ENCODE measurements around the gene NDUFB10. TPM values are rescaled to one million over a fixed set of nuclear protein-coding genes. Genes with fewer than 3 reads are reported as not detected.
A peak's percentile ranks its signal among the peaks of the same experiment; 100 is the strongest.

The NDUFB10 gene
- total and polyA plus RNA-seq, 12 donors: 375 to 1,046 (median 590) TPM

- no peaks in the 10 kb centered on the region for H3K36me3 ChIP-seq
- no peak for TF ChIP-seq CTCF (IDR thresholded peaks at IDR 0.05)
- peak; percentile 51 to 78 (median 58) for ATAC-seq
- H3K9me3 ChIP-seq: no peaks in the 10 kb centered on the region
- peak overlapping the region in 9 of 10 donors; percentile 31 to 90 (median 82) for H3K27ac ChIP-seq
- peaks cover 0 to 15% (median 7%) of the 10 kb centered on the region in 7 donors for H3K27me3 ChIP-seq
- peak in 1 of 2 donors; percentile 51 for DNase-seq
- intact Hi-C loops (cut with DNase I): loop anchor here (1.0 to 10.0 kb wide), 6 partner anchors 56 to 67 kb away; partner anchors contain the start of genes GFER (in 1 of the 10), NOXO1 (in 1 of the 10) and SYNGR3 (in 1 of the 10)
- peak overlapping the region; percentile 18 to 79 (median 64) for H3K4me3 ChIP-seq
- 11 to 21% methylated on average over 7 to 11 of the region's 11 CpGs for WGBS, 2 donors
- peaks cover 0 to 16% (median 10%) of the 10 kb centered on the region in 9 donors for H3K4me1 ChIP-seq
These were observed 30.2 kb upstream of the NDUFB10 start for GRCh38 chr16:1929105-1929504.

- ATAC-seq (peak; percentile 89 to 97 (median 92)), DNase-seq (peak; percentile 88 to 93)
- H3K4me1 ChIP-seq: peaks cover 0 to 16% (median 10%) of the 10 kb centered on the region in 9 donors
- peak overlapping the region; percentile 18 to 79 (median 64) for H3K4me3 ChIP-seq
- H3K36me3 ChIP-seq: no peaks in the 10 kb centered on the region
- peak overlapping the region in 9 of 10 donors; percentile 31 to 90 (median 82) for H3K27ac ChIP-seq
- no peaks in the 10 kb centered on the region for H3K9me3 ChIP-seq
- 13 to 15% methylated on average over 51 to 70 of the region's 70 CpGs for WGBS, 2 donors
- peak; percentile 88 to 100 (median 99) for TF ChIP-seq CTCF (IDR thresholded peaks at IDR 0.05)
- H3K27me3 ChIP-seq: peaks cover 0 to 9% (median under 1%) of the 10 kb centered on the region in 7 donors
- intact Hi-C loops (cut with DNase I): loop anchor here (1.0 to 10.0 kb wide), 6 partner anchors 55 to 67 kb away; partner anchors contain the start of genes GFER (in 1 of the 10), NOXO1 (in 1 of the 10) and SYNGR3 (in 1 of the 10)
These were observed 29.6 kb upstream of the NDUFB10 start for GRCh38 chr16:1929578-1930337.

GRCh38 chr16:1930338-1930720 is 29.0 kb upstream of the NDUFB10 start:
- peaks cover 0 to 4% (median 0%) of the 10 kb centered on the region in 7 donors for H3K27me3 ChIP-seq
- no peaks in the 10 kb centered on the region for H3K36me3 ChIP-seq
- H3K4me3 ChIP-seq: peak overlapping the region in 1 of 10 donors; percentile 61
- H3K27ac ChIP-seq: peak overlapping the region in 1 of 10 donors; percentile 86
- no peaks in the 10 kb centered on the region for H3K9me3 ChIP-seq
- DNase-seq (no peak), ATAC-seq (no peak)
- WGBS, 2 donors: 70 to 79% methylated on average over 10 of the region's 10 CpGs
- intact Hi-C loops (cut with DNase I): no loop called here
- no peak for TF ChIP-seq CTCF (IDR thresholded peaks at IDR 0.05)
- H3K4me1 ChIP-seq: peaks cover 0 to 16% (median 10%) of the 10 kb centered on the region in 9 donors

GRCh38 chr16:1932050-1933028 is 27.0 kb upstream of the NDUFB10 start:
- Histone ChIP-seq H3K9me3 (no peaks in the 10 kb centered on the region), H3K4me1 (peaks cover 0 to 16% (median 10%) of the 10 kb centered on the region in 9 donors), H3K4me3 (no peak overlapping the region), H3K27me3 (no peaks in the 10 kb centered on the region), H3K27ac (no peak overlapping the region), H3K36me3 (peaks cover 0 to 6% (median 0%) of the 10 kb centered on the region in 9 donors)
- intact Hi-C loops (cut with DNase I): no loop called here
- DNase-seq: no peak
- WGBS, 2 donors: 69% methylated on average over 19 of the region's 19 CpGs
- ATAC-seq: peak in 3 of 8 donors; percentile 6 to 31 (median 18)
- peak in 1 of 9 donors; percentile 17 for TF ChIP-seq CTCF (IDR thresholded peaks at IDR 0.05)
